ENCODE data around the gene SNX1.
A peak's percentile ranks its signal among the peaks of the same experiment; 100 is the strongest.
"Not testable (repeated sequence)": the region's sequence is repeated elsewhere in the genome, so short reads cannot be mapped to it uniquely, and the experiment has no call there.

The SNX1 gene

GRCh38 chr15:64068133-64068532 is 27.6 kb upstream of the SNX1 start:
- H3K4me3 Mint-ChIP-seq, result no peak overlapping the region
- no peaks in the 10 kb centered on the region for H3K9me3 Mint-ChIP-seq
- peaks cover 13% of the 10 kb centered on the region for H3K36me3 Mint-ChIP-seq
- ATAC-seq, result no peak
- H3K27me3 Mint-ChIP-seq, result no peaks in the 10 kb centered on the region
- peaks cover 25% of the 10 kb centered on the region for H3K4me1 Mint-ChIP-seq
- H3K27ac Mint-ChIP-seq, result peak overlapping the region; percentile 55

- no peak for ATAC-seq
- H3K9me3 Mint-ChIP-seq, result no peaks in the 10 kb centered on the region
- H3K36me3 Mint-ChIP-seq, result peaks cover 21% of the 10 kb centered on the region
- H3K4me1 Mint-ChIP-seq, result peaks cover 25% of the 10 kb centered on the region
- H3K4me3 Mint-ChIP-seq, result no peak overlapping the region
- H3K27ac Mint-ChIP-seq, result peak overlapping the region; percentile 71
- no peaks in the 10 kb centered on the region for H3K27me3 Mint-ChIP-seq
Measured at GRCh38 chr15:64070106-64070505, 25.7 kb upstream of the SNX1 start.

GRCh38 chr15:64070965-64071851 is 24.6 kb upstream of the SNX1 start:
- H3K36me3 Mint-ChIP-seq, result peaks cover 26% of the 10 kb centered on the region
- H3K27ac Mint-ChIP-seq, result peak overlapping the region; percentile 27
- peaks cover 28% of the 10 kb centered on the region for H3K4me1 Mint-ChIP-seq
- H3K27me3 Mint-ChIP-seq, result no peaks in the 10 kb centered on the region
- H3K4me3 Mint-ChIP-seq, result no peak overlapping the region
- no peak for ATAC-seq
- no peaks in the 10 kb centered on the region for H3K9me3 Mint-ChIP-seq

DNA sequence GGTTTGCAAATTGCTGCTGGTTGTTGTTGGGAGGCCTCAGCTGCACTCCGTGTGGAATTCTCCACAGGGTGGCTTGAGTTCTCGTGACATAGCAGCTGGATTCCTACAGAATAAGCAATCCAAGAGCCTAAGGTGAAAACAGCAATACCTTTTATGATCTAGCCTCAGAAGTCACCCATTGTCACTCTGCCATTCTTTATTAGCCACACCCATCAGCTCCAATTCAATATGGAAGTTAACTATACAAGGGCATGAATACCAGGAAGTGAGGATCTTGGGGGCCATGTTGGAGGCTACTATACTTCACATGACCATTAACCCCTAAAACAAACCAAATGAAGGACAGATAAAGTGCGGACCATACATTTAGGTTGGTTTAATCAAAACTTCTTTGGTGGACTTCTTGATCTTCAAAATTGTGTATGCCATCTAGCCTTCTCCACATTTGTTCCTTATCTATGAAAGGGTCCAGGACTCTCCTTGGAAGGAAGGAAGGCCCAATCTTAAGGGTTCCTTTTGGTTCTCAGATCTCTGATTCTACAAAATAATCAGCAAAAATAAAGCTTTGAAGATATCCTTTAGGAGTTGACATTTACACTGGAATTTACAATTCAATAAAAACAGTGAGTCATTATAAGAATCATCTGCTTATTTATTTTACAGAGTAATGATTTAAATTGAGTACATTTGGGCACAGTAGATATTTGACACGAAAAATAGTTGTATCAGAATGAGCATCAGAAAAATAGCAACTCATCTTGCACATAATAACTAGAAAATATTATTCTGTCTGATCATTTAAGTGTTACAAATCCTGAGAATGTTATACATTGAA is 23.6 kb upstream of the SNX1 start:
- no peaks in the 10 kb centered on the region for H3K27me3 Mint-ChIP-seq
- no peaks in the 10 kb centered on the region for H3K9me3 Mint-ChIP-seq
- H3K27ac Mint-ChIP-seq, result no peak overlapping the region
- no peak for ATAC-seq
- H3K4me3 Mint-ChIP-seq, result no peak overlapping the region
- peaks cover 30% of the 10 kb centered on the region for H3K4me1 Mint-ChIP-seq
- H3K36me3 Mint-ChIP-seq, result peaks cover 29% of the 10 kb centered on the region

DNA sequence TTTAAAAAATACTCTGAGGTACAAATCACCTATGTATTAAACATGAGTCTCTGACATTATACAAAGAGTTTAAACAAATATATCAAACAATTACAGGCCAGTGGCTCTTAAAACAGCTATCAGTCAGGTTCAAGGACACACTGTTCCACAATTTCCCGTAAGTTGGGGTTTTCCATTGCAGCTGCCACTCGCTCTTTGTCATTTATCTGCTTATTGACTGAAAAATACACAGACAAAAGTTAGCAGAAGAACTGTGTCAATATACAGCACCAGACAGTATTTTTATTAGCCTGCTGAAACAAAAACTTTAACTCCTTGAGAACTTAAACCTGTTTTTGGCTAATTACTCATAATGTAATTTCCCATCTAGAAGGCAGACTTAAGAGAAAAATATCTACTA is 23.0 kb upstream of the SNX1 start:
- H3K4me1 Mint-ChIP-seq, result peaks cover 28% of the 10 kb centered on the region
- H3K36me3 Mint-ChIP-seq, result peaks cover 35% of the 10 kb centered on the region
- no peaks in the 10 kb centered on the region for H3K27me3 Mint-ChIP-seq
- no peak for ATAC-seq
- H3K4me3 Mint-ChIP-seq, result no peak overlapping the region
- H3K9me3 Mint-ChIP-seq, result no peaks in the 10 kb centered on the region
- no peak overlapping the region for H3K27ac Mint-ChIP-seq

DNA sequence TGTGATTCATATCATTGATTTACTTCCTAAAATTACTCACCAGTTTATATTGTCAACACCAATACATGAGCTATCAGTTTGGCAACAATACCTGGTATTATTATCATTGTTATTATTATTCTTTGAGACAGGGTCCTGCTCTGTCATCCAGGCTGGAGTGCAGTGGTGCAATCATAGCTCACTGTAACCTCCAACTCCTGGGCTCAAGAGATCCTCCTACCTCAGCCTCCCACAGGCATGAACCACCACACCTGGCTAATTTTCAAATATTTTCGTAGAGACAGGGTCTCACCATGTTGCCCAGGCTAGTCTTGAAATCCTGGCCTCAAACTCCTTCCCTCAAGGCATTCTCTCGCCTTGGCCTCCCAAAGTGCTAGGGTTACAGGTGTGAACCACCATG is 22.3 kb upstream of the SNX1 start:
- H3K27me3 Mint-ChIP-seq, H3K4me3 Mint-ChIP-seq, ATAC-seq, H3K9me3 Mint-ChIP-seq, H3K27ac Mint-ChIP-seq: not testable (repeated sequence)
- H3K36me3 Mint-ChIP-seq, result peaks cover 35% of the 10 kb centered on the region
- H3K4me1 Mint-ChIP-seq, result peaks cover 27% of the 10 kb centered on the region

GRCh38 chr15:64082757-64083156 is 13.0 kb upstream of the SNX1 start:
- Mint-ChIP-seq H3K9me3 (no peaks in the 10 kb centered on the region), H3K4me1 (peaks cover 5% of the 10 kb centered on the region), H3K36me3 (peaks cover 14% of the 10 kb centered on the region), H3K4me3 (no peak overlapping the region), H3K27ac (no peak overlapping the region), H3K27me3 (no peaks in the 10 kb centered on the region)
- no peak for ATAC-seq

- Mint-ChIP-seq H3K9me3 (no peaks in the 10 kb centered on the region), H3K27me3 (no peaks in the 10 kb centered on the region), H3K27ac (peak overlapping the region; percentile 99), H3K36me3 (peaks cover 37% of the 10 kb centered on the region), H3K4me3 (peak overlapping the region; percentile 76), H3K4me1 (peaks cover 37% of the 10 kb centered on the region)
- ATAC-seq, result peak; percentile 79
Measured at GRCh38 chr15:64089543-64090280, 6.1 kb upstream of the SNX1 start.

GRCh38 chr15:64090527-64090926 is 5.3 kb upstream of the SNX1 start:
- ATAC-seq, result no peak
- Mint-ChIP-seq H3K27ac (peak overlapping the region; percentile 99), H3K36me3 (peaks cover 37% of the 10 kb centered on the region), H3K9me3 (no peaks in the 10 kb centered on the region), H3K27me3 (no peaks in the 10 kb centered on the region), H3K4me3 (peak overlapping the region; percentile 65), H3K4me1 (peaks cover 43% of the 10 kb centered on the region)

DNA sequence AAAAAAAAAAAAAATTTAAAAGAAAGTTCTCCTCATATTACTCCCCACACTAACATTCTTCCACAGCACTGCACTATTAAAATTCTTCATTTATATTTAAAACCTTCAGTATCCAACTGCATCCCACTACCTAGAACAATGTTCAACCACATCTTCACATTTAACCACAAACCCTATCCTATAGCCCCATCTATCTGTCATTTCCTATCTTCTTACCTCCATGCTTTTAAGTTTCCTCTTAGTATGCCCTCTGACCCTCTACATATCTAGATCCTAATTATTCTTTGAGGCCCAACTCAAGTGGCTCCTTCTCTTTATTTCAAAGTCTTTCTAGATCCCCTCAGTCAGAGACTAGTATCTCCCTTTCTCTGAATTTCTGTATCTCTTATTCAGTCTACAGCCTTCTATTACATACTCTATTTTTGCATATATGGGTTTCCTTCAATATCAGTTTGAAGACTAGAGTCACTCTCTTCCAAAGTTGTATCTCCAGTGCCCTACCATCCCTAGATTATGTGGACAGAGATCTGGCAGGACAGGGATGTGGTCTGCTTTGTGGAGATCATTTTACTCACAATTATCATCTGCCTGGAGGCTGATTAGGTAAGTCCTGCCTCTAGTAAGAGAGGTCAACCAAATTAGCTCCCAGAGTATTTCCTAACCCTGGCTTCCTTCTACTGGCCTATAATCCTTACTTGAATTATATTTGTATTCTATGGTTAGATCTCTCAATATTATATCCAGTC is 3.5 kb upstream of the SNX1 start:
- Mint-ChIP-seq H3K4me3 (peak overlapping the region; percentile 98), H3K27me3 (no peaks in the 10 kb centered on the region), H3K4me1 (peaks cover 58% of the 10 kb centered on the region), H3K9me3 (no peaks in the 10 kb centered on the region), H3K27ac (peak overlapping the region; percentile 99), H3K36me3 (peaks cover 28% of the 10 kb centered on the region)
- no peak for ATAC-seq

GRCh38 chr15:64092864-64093626 is 2.7 kb upstream of the SNX1 start:
- H3K36me3 Mint-ChIP-seq, result peaks cover 20% of the 10 kb centered on the region
- peak overlapping the region; percentile 99 for H3K27ac Mint-ChIP-seq
- no peaks in the 10 kb centered on the region for H3K9me3 Mint-ChIP-seq
- peak; percentile 53 for ATAC-seq
- H3K27me3 Mint-ChIP-seq, result no peaks in the 10 kb centered on the region
- peak overlapping the region; percentile 98 for H3K4me3 Mint-ChIP-seq
- H3K4me1 Mint-ChIP-seq, result peaks cover 66% of the 10 kb centered on the region

GRCh38 chr15:64093627-64094417 is 2.0 kb upstream of the SNX1 start, which contains the start of gene CIAO2A:
TSS of gene CIAO2A (minus strand) at chr15:64093838. CDS start at chr15:64093768, 70 bp downstream.
- peaks cover 68% of the 10 kb centered on the region for H3K4me1 Mint-ChIP-seq
- H3K27ac Mint-ChIP-seq, result peak within 1 kb of the TSS; percentile 99
- ATAC-seq, result peak; percentile 89
- no peaks in the 10 kb centered on the region for H3K27me3 Mint-ChIP-seq
- peaks cover 18% of the 10 kb centered on the region for H3K36me3 Mint-ChIP-seq
- H3K4me3 Mint-ChIP-seq, result peak within 1 kb of the TSS; percentile 98
- no peaks in the 10 kb centered on the region for H3K9me3 Mint-ChIP-seq

GRCh38 chr15:64095431-64095794 is 369 bp upstream of the SNX1 start:
- ATAC-seq, result no peak

More at GRCh38 chr15:64095431-64095794, 369 bp upstream of the SNX1 start:
- Mint-ChIP-seq H3K27ac (peak overlapping the region; percentile 99), H3K4me1 (peaks cover 63% of the 10 kb centered on the region), H3K9me3 (no peaks in the 10 kb centered on the region), H3K4me3 (peak overlapping the region; percentile 98), H3K27me3 (no peaks in the 10 kb centered on the region), H3K36me3 (peaks cover 17% of the 10 kb centered on the region)

Measured in stimulated activated memory B cell treated with anti-CD40 and anti-IgM and Interleukin-4, amounts not matched to agents 10 μg/mL and 1 μg/mL and 100 μg/mL, for 72 hours (primary cell).